SK-N-SH treated with all-trans-retinoic acid at 6 μM for 48 hours (cell line): ENCODE data around the gene SCYGR4.

Source experiments
- ARNTL ChIP-seq: fragments of 450-650 bp; formaldehyde crosslinking; IDR thresholded peaks from 2 replicates; pipeline ENCODE4 v1.5.0; 2020; ENCODE audit warnings: low read depth, mild to moderate bottlenecking, moderate library complexity, borderline replicate concordance
- CREB5 ChIP-seq: fragments of 250-450 bp; sonication (Bioruptor Pico); IDR thresholded peaks from 2 replicates; pipeline ENCODE4 v1.5.1; 2020; ENCODE audit warnings: low read depth, mild to moderate bottlenecking, moderate library complexity
- RARB ChIP-seq: fragments of 250-450 bp; sonication (Bioruptor Pico); IDR thresholded peaks from 2 replicates; pipeline ENCODE4 v1.8.0; 2021; ENCODE audit warnings: mild to moderate bottlenecking, moderate library complexity
- SNAI2 ChIP-seq: fragments of 250-450 bp; sonication (Bioruptor Pico); IDR thresholded peaks from 2 replicates; pipeline ENCODE4 v1.5.0; 2020; ENCODE audit warnings: mild to moderate bottlenecking, moderate library complexity
- ZFP30 ChIP-seq: fragments of 450-650 bp; formaldehyde crosslinking; IDR thresholded peaks from 2 replicates; pipeline ENCODE4 v1.5.0; 2022; ENCODE audit warnings: mild to moderate bottlenecking, moderate library complexity

- no peak for TF ChIP-seq ARNTL (CRISPR knock-in tag)
- no peak for TF ChIP-seq SNAI2 (CRISPR knock-in tag)
- TF ChIP-seq CREB5 (CRISPR knock-in tag) = no peak
- no peak for TF ChIP-seq RARB (CRISPR knock-in tag)
- no peak for TF ChIP-seq ZFP30
Measured at GRCh38 chr2:227614740-227615139, 2.6 kb upstream of the SCYGR4 start, which contains the start of gene SCYGR3.
